Activated naive CD4-positive, alpha-beta T cell treated with anti-CD3 and anti-CD28 coated beads, Interleukin-2, amount 50 U/mL, for 24 hours (primary cell): ENCODE results near the gene DOC2A.
A peak's percentile ranks its signal among the peaks of the same experiment; 100 is the strongest.

Source experiments
- H3K27ac Mint-ChIP-seq: one replicate; pipeline ENCODE4 v1.8.0; 2021; ENCODE audit warnings: mild to moderate bottlenecking, mixed read lengths
- H3K27me3 Mint-ChIP-seq: one replicate; pipeline ENCODE4 v1.8.0; 2021; ENCODE audit warnings: mixed read lengths
- H3K36me3 Mint-ChIP-seq: one replicate; pipeline ENCODE4 v1.8.0; 2021; ENCODE audit warnings: mixed read lengths
- H3K4me1 Mint-ChIP-seq: one replicate; pipeline ENCODE4 v1.8.0; 2021; ENCODE audit warnings: mixed read lengths
- H3K4me3 Mint-ChIP-seq: one replicate; pipeline ENCODE4 v1.8.0; 2021; ENCODE audit warnings: mild to moderate bottlenecking, mixed read lengths
- H3K9me3 Mint-ChIP-seq: one replicate; pipeline ENCODE4 v1.8.0; 2021; ENCODE audit warnings: mixed read lengths

Gene DOC2A

GRCh38 chr16:29990034-29990433, 20.8 kb downstream of the DOC2A start:
- Mint-ChIP-seq H3K27me3 (no peaks in the 10 kb centered on the region), H3K4me3 (no peak overlapping the region), H3K4me1 (peaks cover 14% of the 10 kb centered on the region), H3K27ac (no peak overlapping the region), H3K9me3 (no peaks in the 10 kb centered on the region), H3K36me3 (peaks cover 12% of the 10 kb centered on the region)

DNA sequence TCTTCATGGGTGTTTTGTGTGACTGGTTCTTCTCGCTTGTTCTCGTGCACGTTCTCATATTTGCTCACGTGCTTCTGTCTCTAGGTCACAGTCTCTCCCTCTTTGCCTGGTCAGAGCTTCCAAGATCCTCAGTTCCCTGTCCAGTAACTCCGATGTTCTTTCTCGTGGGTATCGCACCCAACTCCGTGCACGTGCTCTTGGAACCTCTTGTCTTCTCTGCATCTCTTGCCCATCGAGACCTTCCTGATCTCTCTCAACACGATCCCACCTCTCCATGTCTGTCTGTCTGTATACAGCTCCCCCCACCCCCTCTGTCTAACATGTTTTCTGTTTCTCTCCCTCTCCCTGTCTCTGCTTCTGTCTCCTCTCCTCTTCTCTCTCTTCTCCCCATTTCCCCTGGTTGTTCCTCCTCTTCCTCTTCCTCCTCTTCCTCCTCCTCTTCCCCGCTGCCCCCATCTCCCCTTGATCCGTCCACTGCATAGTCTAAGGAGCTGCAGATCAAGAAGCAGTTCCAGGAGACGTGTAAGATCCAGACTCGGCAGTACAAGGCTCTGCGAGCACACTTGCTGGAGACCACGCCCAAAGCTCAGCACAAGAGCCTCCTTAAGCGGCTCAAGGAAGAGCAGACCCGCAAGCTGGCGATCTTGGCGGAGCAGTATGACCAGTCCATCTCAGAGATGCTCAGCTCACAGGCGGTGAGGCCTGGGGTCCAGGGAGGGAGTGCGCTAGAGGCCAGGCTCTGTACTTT, 21.5 kb downstream of the DOC2A start:
- Mint-ChIP-seq H3K27ac (no peak overlapping the region), H3K36me3 (peaks cover 12% of the 10 kb centered on the region)

DNA sequence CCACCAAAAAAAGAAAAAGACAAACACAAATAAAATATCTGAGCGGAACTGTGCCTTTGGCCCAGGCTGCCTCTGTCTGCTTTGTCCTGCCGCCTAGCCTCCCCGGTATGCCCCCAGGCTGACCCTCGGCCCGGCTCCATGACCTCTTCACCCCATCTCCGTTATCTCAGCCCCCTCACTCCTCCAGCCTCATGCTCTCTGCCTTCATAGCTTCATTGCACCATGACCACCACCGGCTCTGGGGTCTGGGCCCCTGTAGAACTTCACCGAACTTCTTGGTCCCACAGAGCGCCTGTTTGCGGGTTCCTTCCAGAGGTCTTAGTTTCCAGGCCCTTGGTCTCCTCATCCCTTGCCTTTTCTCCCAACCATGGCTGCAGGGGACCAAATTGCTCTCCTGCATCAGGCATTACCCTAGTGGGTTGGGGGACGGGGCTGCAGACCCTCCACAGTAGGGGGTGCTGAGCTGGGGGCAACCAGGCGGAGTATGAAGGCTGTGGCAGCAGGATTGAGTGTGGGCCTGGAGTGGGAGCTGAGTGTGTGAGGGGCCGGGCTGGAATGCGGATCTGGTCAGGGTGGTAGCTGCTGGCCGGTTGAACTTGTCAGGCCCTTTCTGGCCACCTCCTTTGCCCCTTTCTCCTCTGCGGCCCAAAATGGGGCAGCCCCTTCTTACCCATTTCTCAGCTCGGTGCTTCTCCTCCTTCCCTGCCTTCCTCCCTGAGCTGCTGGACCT, 22.3 kb downstream of the DOC2A start:
- H3K36me3 Mint-ChIP-seq = peaks cover 9% of the 10 kb centered on the region
- no peaks in the 10 kb centered on the region for H3K27me3 Mint-ChIP-seq
- no peaks in the 10 kb centered on the region for H3K9me3 Mint-ChIP-seq
- H3K4me3 Mint-ChIP-seq = no peak overlapping the region
- H3K27ac Mint-ChIP-seq = no peak overlapping the region
- H3K4me1 Mint-ChIP-seq = no peaks in the 10 kb centered on the region

More for the DNA sequence above, 21.5 kb downstream of the DOC2A start:
- no peaks in the 10 kb centered on the region for H3K9me3 Mint-ChIP-seq
- H3K27me3 Mint-ChIP-seq = no peaks in the 10 kb centered on the region
- H3K4me1 Mint-ChIP-seq = peaks cover 6% of the 10 kb centered on the region
- H3K4me3 Mint-ChIP-seq = no peak overlapping the region

GRCh38 chr16:29987371-29988085, 23.3 kb downstream of the DOC2A start:
- peaks cover 8% of the 10 kb centered on the region for H3K36me3 Mint-ChIP-seq
- no peaks in the 10 kb centered on the region for H3K4me1 Mint-ChIP-seq
- no peak overlapping the region for H3K27ac Mint-ChIP-seq
- H3K27me3 Mint-ChIP-seq = no peaks in the 10 kb centered on the region
- no peak overlapping the region for H3K4me3 Mint-ChIP-seq
- no peaks in the 10 kb centered on the region for H3K9me3 Mint-ChIP-seq

DNA sequence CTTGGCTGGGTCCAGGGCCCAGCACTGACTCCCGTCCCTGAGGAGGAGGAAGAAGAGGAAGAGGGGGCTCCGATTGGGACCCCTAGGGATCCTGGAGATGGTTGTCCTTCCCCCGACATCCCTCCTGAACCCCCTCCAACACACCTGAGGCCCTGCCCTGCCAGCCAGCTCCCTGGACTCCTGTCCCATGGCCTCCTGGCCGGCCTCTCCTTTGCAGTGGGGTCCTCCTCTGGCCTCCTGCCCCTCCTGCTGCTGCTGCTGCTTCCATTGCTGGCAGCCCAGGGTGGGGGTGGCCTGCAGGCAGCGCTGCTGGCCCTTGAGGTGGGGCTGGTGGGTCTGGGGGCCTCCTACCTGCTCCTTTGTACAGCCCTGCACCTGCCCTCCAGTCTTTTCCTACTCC, 23.9 kb downstream of the DOC2A start:
- H3K9me3 Mint-ChIP-seq = no peaks in the 10 kb centered on the region
- H3K4me3 Mint-ChIP-seq = no peak overlapping the region
- no peaks in the 10 kb centered on the region for H3K27me3 Mint-ChIP-seq
- H3K36me3 Mint-ChIP-seq = peaks cover 10% of the 10 kb centered on the region
- no peak overlapping the region for H3K27ac Mint-ChIP-seq
- no peaks in the 10 kb centered on the region for H3K4me1 Mint-ChIP-seq

DNA sequence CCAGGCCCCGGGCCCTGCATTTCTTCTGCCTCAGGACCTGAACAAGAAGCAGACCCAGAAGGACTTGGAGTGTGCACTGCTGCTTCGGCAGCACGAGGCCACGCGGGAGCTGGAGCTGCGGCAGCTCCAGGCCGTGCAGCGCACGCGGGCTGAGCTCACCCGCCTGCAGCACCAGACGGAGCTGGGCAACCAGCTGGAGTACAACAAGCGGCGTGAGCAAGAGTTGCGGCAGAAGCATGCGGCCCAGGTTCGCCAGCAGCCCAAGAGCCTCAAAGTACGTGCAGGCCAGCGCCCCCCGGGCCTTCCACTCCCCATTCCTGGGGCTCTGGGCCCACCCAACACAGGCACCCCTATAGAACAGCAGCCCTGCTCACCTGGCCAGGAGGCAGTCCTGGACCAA, 24.6 kb downstream of the DOC2A start:
- Mint-ChIP-seq H3K36me3 (peaks cover 10% of the 10 kb centered on the region), H3K4me3 (no peak overlapping the region), H3K27me3 (no peaks in the 10 kb centered on the region), H3K9me3 (no peaks in the 10 kb centered on the region), H3K4me1 (no peaks in the 10 kb centered on the region), H3K27ac (no peak overlapping the region)

- Mint-ChIP-seq H3K27me3 (no peaks in the 10 kb centered on the region), H3K4me1 (no peaks in the 10 kb centered on the region), H3K36me3 (peaks cover 13% of the 10 kb centered on the region), H3K27ac (no peak overlapping the region), H3K4me3 (no peak overlapping the region), H3K9me3 (no peaks in the 10 kb centered on the region)
These were observed 25.5 kb downstream of the DOC2A start for GRCh38 chr16:29985271-29985811.

- Mint-ChIP-seq H3K27me3 (no peaks in the 10 kb centered on the region), H3K4me1 (no peaks in the 10 kb centered on the region), H3K9me3 (no peaks in the 10 kb centered on the region), H3K4me3 (no peak overlapping the region), H3K27ac (no peak overlapping the region), H3K36me3 (peaks cover 13% of the 10 kb centered on the region)
These were observed 26.1 kb downstream of the DOC2A start for GRCh38 chr16:29984764-29985147.

GRCh38 chr16:29984137-29984763, 26.6 kb downstream of the DOC2A start:
- H3K4me1 Mint-ChIP-seq = no peaks in the 10 kb centered on the region
- H3K27me3 Mint-ChIP-seq = no peaks in the 10 kb centered on the region
- no peak overlapping the region for H3K4me3 Mint-ChIP-seq
- no peaks in the 10 kb centered on the region for H3K9me3 Mint-ChIP-seq
- no peak overlapping the region for H3K27ac Mint-ChIP-seq
- H3K36me3 Mint-ChIP-seq = peaks cover 13% of the 10 kb centered on the region

- Mint-ChIP-seq H3K27me3 (no peaks in the 10 kb centered on the region), H3K36me3 (peaks cover 14% of the 10 kb centered on the region), H3K4me1 (no peaks in the 10 kb centered on the region), H3K9me3 (no peaks in the 10 kb centered on the region), H3K27ac (peak overlapping the region; percentile 24), H3K4me3 (no peak overlapping the region)
These were observed 27.2 kb downstream of the DOC2A start for GRCh38 chr16:29983420-29984136.

DNA sequence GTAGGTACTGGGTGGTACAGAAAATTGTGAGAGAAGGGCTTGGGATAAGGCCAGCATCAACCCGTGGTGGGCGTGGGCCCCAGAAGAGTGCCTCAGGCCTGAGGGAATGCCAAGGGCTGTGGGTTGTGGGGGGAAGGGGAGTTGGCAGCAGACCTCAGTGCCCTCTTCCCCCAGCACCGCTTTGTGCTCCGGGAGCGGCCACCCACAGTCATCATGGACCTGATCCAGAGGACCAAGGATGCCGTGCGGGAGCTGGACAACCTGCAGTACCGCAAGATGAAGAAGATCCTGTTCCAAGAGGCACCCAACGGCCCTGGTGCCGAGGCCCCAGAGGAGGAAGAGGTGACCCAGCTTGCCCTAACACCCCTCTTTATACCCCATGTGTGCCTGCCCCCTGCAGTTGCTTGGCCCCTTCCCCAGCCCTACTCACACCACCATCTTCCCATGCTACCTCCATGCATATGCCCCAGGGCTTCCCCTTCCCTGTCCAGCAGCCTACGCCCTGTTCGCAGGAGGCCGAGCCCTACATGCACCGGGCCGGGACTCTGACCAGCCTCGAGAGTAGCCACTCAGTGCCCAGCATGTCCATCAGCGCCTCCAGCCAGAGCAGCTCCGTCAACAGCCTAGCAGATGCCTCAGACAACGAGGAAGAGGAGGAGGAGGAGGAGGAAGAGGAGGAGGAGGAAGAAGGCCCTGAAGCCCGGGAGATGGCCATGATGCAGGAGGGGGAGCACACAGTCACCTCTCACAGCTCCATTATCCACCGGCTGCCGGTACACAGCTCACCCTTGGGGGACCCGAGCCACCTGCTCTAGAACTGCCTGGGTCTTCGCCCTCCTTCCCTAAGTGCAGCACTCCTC, 28.0 kb downstream of the DOC2A start:
- Mint-ChIP-seq H3K27me3 (no peaks in the 10 kb centered on the region), H3K4me1 (no peaks in the 10 kb centered on the region), H3K36me3 (peaks cover 10% of the 10 kb centered on the region), H3K4me3 (no peak overlapping the region), H3K27ac (no peak overlapping the region), H3K9me3 (no peaks in the 10 kb centered on the region)

DNA sequence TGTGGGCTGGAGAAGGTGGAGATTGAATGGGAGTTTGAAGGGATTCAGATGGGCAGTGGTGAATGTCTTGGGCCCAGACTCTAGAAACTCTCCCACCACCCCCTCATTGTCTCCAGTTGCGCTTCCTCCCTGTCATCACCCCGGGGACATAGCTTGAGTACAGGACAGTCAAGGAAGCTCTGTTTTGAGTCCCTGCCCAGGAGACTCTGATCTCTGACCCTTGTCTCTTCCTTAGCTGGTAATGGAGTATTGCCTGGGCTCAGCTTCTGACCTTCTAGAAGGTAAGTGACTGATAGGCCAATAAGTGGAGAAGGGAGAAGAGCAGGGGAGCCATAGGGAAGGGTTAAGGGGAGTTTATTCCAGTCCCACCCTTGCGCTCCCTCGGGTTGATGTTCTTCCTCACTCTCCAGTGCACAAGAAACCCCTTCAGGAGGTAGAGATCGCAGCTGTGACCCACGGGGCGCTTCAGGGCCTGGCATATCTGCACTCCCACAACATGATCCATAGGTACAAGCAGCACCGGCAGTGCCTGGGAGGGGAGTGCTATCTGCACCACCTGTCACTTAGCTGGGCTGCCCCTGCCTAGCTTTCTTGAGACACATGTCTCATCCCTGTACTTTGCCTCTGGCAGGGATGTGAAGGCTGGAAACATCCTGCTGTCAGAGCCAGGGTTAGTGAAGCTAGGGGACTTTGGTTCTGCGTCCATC, 32.1 kb downstream of the DOC2A start:
- Mint-ChIP-seq H3K36me3 (peaks cover 8% of the 10 kb centered on the region), H3K27me3 (no peaks in the 10 kb centered on the region), H3K27ac (no peak overlapping the region), H3K9me3 (no peaks in the 10 kb centered on the region), H3K4me3 (no peak overlapping the region), H3K4me1 (peaks cover 27% of the 10 kb centered on the region)

DNA sequence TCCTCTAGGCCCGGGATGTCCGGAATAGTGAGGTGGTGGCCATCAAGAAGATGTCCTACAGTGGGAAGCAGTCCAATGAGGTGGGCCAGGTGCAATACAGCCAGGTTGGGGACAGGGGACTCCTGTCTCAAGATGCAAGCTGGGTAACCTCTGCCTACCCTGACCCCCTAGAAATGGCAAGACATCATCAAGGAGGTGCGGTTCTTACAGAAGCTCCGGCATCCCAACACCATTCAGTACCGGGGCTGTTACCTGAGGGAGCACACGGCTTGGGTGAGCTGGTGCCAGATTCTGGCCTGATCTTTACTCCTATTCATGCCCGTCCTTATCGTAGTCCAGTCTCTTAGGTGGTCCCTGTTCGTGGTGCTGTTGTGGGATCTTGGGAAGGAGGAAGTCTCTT, 32.7 kb downstream of the DOC2A start:
- peaks cover 32% of the 10 kb centered on the region for H3K4me1 Mint-ChIP-seq
- H3K36me3 Mint-ChIP-seq = peaks cover 8% of the 10 kb centered on the region
- H3K4me3 Mint-ChIP-seq = no peak overlapping the region
- H3K27ac Mint-ChIP-seq = no peak overlapping the region
- no peaks in the 10 kb centered on the region for H3K9me3 Mint-ChIP-seq
- H3K27me3 Mint-ChIP-seq = no peaks in the 10 kb centered on the region
